GM15510 (cell line): ENCODE measurements around the gene CCL19.
A peak's percentile ranks its signal among the peaks of the same experiment; 100 is the strongest.

ENCODE experiments used
- POLR2A ChIP-seq: IDR thresholded peaks from 3 replicates; pipeline ENCODE4 v1.6.1; 2011; ENCODE audit warnings: borderline replicate concordance; ENCODE audit not compliant: insufficient read length; ENCODE audit errors: extremely low read depth

CCL19 gene

GRCh38 chr9:34654323-34655051 lies 36.6 kb downstream of the CCL19 start:
- no peak for TF ChIP-seq POLR2A

GRCh38 chr9:34653151-34654072 lies 37.7 kb downstream of the CCL19 start:
- no peak for TF ChIP-seq POLR2A

GRCh38 chr9:34652602-34653000 lies 38.5 kb downstream of the CCL19 start:
- TF ChIP-seq POLR2A, result no peak

- TF ChIP-seq POLR2A, result no peak
Observed at GRCh38 chr9:34651876-34652601, 39.0 kb downstream of the CCL19 start, which contains the start of gene IL11RA. Gene IL11RA, plus strand, starts transcription at chr9:34652185. Its CDS starts 3,033 bp downstream, at chr9:34655218.

- no peak for TF ChIP-seq POLR2A
Observed at GRCh38 chr9:34651321-34651720, 39.8 kb downstream of the CCL19 start.

- no peak for TF ChIP-seq POLR2A
Observed at GRCh38 chr9:34650816-34651215, 40.3 kb downstream of the CCL19 start.

GRCh38 chr9:34648673-34649072 lies 42.4 kb downstream of the CCL19 start:
- no peak for TF ChIP-seq POLR2A

GRCh38 chr9:34647651-34648050 lies 43.4 kb downstream of the CCL19 start:
- no peak for TF ChIP-seq POLR2A

GRCh38 chr9:34647084-34647403 lies 44.0 kb downstream of the CCL19 start:
- TF ChIP-seq POLR2A, result no peak

GRCh38 chr9:34646211-34647083 lies 44.6 kb downstream of the CCL19 start, which contains the start of gene GALT:
Gene GALT, plus strand, starts transcription at chr9:34646675. Its CDS starts 30 bp downstream, at chr9:34646705.
- TF ChIP-seq POLR2A, result peak; percentile 74

- TF ChIP-seq POLR2A, result no peak
Observed at GRCh38 chr9:34644766-34645314, 46.2 kb downstream of the CCL19 start.

- TF ChIP-seq POLR2A, result no peak
Observed at GRCh38 chr9:34642679-34643078, 48.4 kb downstream of the CCL19 start.
